ENCODE results near the gene SERPINA12.
"Not testable (repeated sequence)": the region's sequence is repeated elsewhere in the genome, so short reads cannot be mapped to it uniquely, and the experiment has no call there.

The SERPINA12 gene

DNA sequence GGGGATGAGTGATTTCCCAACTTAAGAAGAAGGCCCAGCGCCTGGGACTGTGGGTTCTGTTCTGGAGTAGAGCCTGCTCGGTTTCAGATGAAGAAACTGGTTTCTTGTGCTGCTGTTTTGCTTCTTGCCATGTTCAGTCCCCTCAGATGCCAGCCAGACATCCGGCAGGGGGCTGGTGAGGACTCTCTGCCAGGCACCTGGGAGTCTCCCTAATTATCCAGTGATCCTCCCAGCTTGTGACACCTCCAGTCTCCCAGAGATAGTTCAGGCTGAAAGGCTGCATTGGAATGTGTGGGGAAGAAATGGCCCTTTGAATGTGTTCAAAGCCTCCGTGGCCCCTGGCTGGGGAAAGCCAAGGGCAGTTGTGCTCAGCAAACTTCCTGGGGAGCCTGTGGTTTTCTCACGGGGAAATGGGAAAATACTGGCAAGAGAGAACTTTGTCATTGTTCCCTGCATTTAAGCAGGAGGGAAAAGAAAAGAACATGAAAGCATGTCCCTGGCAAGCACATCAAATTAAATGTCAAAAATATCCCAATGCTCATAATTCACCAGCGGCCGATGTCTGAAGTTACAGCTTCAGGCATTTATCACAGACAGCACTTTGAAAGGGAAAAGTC is 8.5 kb upstream of the SERPINA12 start:
- no peak overlapping the region for H3K9ac ChIP-seq
- no peaks in the 10 kb centered on the region for H3K27me3 ChIP-seq
- no peak overlapping the region for H3K4me2 ChIP-seq
- H3K4me3 ChIP-seq = no peak overlapping the region
- no peaks in the 10 kb centered on the region for H3K9me3 ChIP-seq
- no peaks in the 10 kb centered on the region for H3K36me3 ChIP-seq
- H3K27ac ChIP-seq = no peak overlapping the region
- H3K4me1 ChIP-seq = no peaks in the 10 kb centered on the region
- no peak for TF ChIP-seq Cebpa-rat (IDR thresholded peaks at IDR 0.05)
- no peaks in the 10 kb centered on the region for H4K20me1 ChIP-seq

DNA sequence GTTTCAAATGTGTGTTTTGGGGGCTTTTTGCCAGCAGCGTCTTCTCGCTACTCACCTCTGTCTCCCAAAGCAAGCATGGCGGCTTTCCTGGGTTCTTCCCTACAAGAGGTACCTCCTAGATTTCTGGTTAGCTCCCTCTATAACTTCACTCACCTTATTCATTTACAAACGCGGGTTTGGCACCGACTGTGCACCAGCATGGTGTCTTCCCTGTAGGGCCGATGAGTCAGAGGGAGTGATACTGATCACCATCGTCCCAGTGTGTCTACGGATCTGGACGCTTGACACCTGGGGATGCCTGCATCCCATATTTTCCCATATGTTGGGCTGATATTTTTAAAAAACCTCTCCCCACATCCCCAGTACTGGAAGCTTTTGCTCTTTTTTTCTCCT is 8.0 kb upstream of the SERPINA12 start:
- Histone ChIP-seq H3K27me3 (no peaks in the 10 kb centered on the region), H3K27ac (no peak overlapping the region), H3K4me2 (no peak overlapping the region), H3K4me3 (no peak overlapping the region), H3K4me1 (no peaks in the 10 kb centered on the region), H4K20me1 (no peaks in the 10 kb centered on the region), H3K9ac (no peak overlapping the region), H3K36me3 (no peaks in the 10 kb centered on the region), H3K9me3 (no peaks in the 10 kb centered on the region)
- TF ChIP-seq Cebpa-rat (IDR thresholded peaks at IDR 0.05) = no peak

DNA sequence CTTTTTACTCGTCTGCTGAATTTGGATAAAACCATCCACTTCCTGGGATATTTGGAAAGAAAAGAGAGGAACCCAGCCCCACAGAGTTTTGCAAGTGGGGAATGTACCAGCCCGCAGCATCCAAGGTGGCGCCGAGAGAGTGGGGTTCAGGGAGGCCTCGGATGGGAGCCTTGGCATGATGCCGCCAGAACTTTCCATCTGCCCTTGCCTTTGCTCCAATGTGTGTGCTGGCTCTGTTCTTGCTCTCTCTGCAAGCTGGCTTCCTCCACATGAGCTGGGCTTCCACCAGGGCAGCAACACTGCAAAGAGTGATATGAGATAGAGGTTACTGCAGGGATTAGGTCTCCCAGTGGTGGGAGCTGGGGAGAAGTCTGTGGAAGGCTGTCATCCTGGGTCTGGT is 6.6 kb upstream of the SERPINA12 start:
- Histone ChIP-seq H3K9me3 (no peaks in the 10 kb centered on the region), H3K36me3 (no peaks in the 10 kb centered on the region), H3K27ac (no peak overlapping the region), H3K9ac (no peak overlapping the region), H3K4me3 (no peak overlapping the region), H3K4me1 (no peaks in the 10 kb centered on the region), H3K4me2 (no peak overlapping the region), H3K27me3 (no peaks in the 10 kb centered on the region), H4K20me1 (no peaks in the 10 kb centered on the region)
- TF ChIP-seq Cebpa-rat (IDR thresholded peaks at IDR 0.05) = no peak

DNA sequence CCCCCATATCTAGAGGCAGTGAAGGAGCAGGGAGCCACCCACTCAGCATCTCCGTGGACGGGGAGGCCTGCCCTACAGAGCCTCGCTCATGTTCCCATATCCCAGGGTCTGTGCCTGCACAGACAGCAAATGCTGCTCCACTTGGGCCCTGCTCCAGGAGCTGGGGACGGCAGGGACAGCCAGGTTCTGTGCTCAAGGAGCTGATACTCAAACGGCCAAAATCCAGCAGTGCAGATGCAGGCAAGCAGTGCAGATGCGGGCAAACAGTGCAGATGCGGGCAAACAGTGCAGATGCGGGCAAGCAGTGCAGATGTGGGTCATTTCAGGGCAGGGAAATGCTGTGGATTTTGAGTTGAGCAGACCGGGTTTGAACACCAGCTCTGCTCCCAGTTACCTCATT is 6.2 kb upstream of the SERPINA12 start:
- H3K27ac ChIP-seq = no peak overlapping the region
- H3K4me2 ChIP-seq = no peak overlapping the region
- no peak for TF ChIP-seq Cebpa-rat (IDR thresholded peaks at IDR 0.05)
- no peaks in the 10 kb centered on the region for H3K9me3 ChIP-seq
- no peaks in the 10 kb centered on the region for H4K20me1 ChIP-seq
- H3K36me3 ChIP-seq = no peaks in the 10 kb centered on the region
- no peaks in the 10 kb centered on the region for H3K27me3 ChIP-seq
- no peak overlapping the region for H3K4me3 ChIP-seq
- H3K9ac ChIP-seq = no peak overlapping the region
- no peaks in the 10 kb centered on the region for H3K4me1 ChIP-seq

DNA sequence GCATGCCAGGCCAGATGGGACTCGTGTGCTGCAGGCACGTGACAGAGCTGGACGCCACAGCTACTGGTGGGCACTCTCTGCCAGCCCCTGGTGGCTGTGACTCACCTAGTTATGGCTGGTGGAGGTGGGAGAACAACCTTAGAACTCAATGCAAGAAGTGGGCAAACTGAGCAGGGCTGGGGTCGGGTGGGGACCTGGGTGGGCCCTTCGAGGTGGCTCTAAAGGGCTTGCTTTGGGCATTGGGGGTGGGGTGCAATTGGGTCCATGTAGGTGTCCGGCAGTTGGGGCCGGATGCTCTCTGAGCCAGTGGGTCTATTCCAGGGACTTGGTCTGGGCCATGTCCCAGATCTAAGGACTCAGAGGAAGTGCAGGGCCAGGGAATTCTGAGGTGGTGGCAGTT is 5.1 kb upstream of the SERPINA12 start:
- no peak for TF ChIP-seq Cebpa-rat (IDR thresholded peaks at IDR 0.05)
- Histone ChIP-seq H3K4me1 (no peaks in the 10 kb centered on the region), H3K36me3 (no peaks in the 10 kb centered on the region)

DNA sequence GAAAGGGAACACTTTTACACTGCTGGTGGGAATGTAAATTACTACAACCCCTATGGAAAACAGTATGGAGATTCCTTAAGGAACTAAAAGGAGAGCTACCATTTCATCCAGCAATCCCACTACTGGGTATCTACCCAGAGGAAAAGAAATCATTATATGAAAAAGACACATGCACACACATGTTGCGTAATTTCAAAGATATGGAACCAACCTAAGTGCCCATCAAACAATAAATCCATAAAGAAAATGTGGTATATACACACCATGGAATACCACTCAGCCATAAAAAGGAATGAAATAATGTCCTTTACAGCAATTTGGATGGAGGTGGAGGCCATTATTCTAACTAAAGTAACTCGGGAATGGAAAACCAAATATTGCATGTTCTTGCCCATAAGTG is 1.2 kb upstream of the SERPINA12 start:
- H3K27me3 ChIP-seq, H3K9ac ChIP-seq, H3K36me3 ChIP-seq, H3K27ac ChIP-seq, H4K20me1 ChIP-seq, H3K4me3 ChIP-seq, H3K4me1 ChIP-seq, H3K9me3 ChIP-seq, H3K4me2 ChIP-seq: not testable (repeated sequence)
- peak; percentile 34; the same call in 1 of the 2 replicates for TF ChIP-seq Cebpa-rat (IDR thresholded peaks at IDR 0.05)

More for the DNA sequence above, 5.1 kb upstream of the SERPINA12 start:
- no peak overlapping the region for H3K9ac ChIP-seq
- H3K4me2 ChIP-seq = no peak overlapping the region
- no peaks in the 10 kb centered on the region for H4K20me1 ChIP-seq
- H3K27ac ChIP-seq = no peak overlapping the region
- no peak overlapping the region for H3K4me3 ChIP-seq
- no peaks in the 10 kb centered on the region for H3K9me3 ChIP-seq
- no peaks in the 10 kb centered on the region for H3K27me3 ChIP-seq

DNA sequence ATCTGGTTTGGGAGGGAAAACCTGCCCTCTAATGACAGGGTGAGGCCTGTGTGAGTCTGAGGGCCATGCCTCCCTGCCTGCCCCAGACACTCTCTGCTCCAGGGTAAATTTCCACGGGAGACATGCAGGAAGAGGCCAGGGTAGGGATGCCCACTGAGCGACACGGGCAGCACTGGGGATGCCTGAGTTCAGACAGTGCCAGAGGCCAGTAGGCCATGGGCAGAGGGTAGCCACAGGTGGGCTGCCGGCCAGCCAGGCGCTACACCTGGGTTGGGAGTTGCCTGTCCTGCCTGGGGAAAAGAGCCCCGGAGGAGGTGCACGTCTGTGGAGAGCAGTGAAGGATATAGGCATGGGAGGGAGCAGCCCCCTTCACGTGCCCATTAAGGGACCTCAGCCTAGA is 3.6 kb downstream of the SERPINA12 start:
- Histone ChIP-seq H3K27me3 (no peaks in the 10 kb centered on the region), H3K9ac (no peak overlapping the region), H3K9me3 (no peaks in the 10 kb centered on the region), H3K4me1 (no peaks in the 10 kb centered on the region), H3K27ac (no peak overlapping the region), H3K4me2 (no peak overlapping the region), H3K36me3 (no peaks in the 10 kb centered on the region), H4K20me1 (no peaks in the 10 kb centered on the region), H3K4me3 (no peak overlapping the region)
- TF ChIP-seq Cebpa-rat (IDR thresholded peaks at IDR 0.05) = no peak

DNA sequence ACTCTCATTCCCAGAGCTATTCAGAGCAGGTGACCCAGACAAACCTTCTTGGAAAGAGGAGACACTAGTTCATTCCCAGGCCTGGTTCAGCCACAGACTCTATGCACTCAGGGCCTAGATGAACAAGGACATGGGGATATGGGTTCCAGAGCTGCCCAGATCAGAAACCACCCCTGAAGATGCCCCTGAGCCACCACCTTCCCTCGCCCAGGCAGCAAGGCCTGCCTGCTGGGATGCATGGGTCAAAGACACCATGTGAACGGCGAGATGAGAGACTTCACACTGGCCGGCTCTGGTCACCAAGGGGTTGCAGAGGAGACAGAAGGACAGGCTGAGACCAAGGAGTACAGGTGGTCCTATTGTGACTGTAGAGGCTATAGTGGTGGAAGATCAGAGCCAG is 4.1 kb downstream of the SERPINA12 start:
- no peaks in the 10 kb centered on the region for H3K4me1 ChIP-seq
- H3K9me3 ChIP-seq = no peaks in the 10 kb centered on the region
- no peak overlapping the region for H3K4me2 ChIP-seq
- H3K27me3 ChIP-seq = no peaks in the 10 kb centered on the region
- no peaks in the 10 kb centered on the region for H3K36me3 ChIP-seq
- no peak overlapping the region for H3K9ac ChIP-seq
- H4K20me1 ChIP-seq = no peaks in the 10 kb centered on the region
- H3K4me3 ChIP-seq = no peak overlapping the region
- no peak overlapping the region for H3K27ac ChIP-seq
- no peak for TF ChIP-seq Cebpa-rat (IDR thresholded peaks at IDR 0.05)

DNA sequence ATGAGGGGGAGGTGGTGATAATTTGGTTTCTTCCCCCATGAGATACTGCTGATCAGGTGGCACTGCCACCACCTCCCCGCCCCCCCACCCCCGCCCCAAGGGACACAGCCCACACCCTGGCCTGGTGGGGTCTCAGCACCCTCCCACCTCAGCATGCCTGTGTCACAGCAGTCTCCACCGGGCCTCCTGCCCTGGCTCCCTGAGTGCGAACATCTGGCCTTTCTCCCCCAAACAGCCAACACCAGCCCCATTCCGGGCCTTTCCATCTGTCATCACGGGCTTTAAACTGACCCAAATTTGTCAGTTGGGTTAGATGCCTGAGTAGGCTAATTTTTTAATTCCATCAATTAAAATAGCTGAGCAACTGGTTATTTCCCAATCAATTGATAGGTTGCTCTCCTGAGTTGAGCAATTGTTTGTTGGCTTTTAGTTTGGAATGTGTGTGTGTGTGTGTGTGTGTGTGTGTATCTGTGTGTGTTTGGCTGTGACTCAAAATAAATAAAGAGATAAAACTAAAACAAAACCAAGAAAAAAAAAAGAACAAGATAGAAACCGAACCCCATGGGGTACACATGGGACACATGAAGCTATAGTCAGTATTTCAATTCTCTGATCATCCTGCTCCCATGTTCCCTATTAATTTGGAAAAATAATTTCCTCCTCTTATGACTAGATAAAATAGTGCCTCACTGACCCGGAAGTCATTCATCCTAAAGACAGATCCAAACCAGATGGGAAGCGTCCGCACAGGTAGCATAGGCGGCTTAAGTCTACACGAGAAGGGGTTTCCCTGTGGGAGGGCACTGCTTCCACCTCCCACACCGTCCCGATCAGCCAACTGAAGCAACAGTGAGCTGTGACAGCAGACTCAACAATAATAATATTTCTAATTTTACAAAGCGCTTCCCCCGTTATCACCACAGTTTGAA is 7.4 kb downstream of the SERPINA12 start:
- H3K4me2 ChIP-seq = no peak overlapping the region
- no peak overlapping the region for H3K27ac ChIP-seq
- H3K9ac ChIP-seq = no peak overlapping the region
- H3K4me1 ChIP-seq = no peaks in the 10 kb centered on the region
- no peaks in the 10 kb centered on the region for H3K36me3 ChIP-seq
- no peaks in the 10 kb centered on the region for H4K20me1 ChIP-seq
- H3K9me3 ChIP-seq = no peaks in the 10 kb centered on the region
- H3K27me3 ChIP-seq = no peaks in the 10 kb centered on the region
- no peak for TF ChIP-seq Cebpa-rat (IDR thresholded peaks at IDR 0.05)
- no peak overlapping the region for H3K4me3 ChIP-seq

DNA sequence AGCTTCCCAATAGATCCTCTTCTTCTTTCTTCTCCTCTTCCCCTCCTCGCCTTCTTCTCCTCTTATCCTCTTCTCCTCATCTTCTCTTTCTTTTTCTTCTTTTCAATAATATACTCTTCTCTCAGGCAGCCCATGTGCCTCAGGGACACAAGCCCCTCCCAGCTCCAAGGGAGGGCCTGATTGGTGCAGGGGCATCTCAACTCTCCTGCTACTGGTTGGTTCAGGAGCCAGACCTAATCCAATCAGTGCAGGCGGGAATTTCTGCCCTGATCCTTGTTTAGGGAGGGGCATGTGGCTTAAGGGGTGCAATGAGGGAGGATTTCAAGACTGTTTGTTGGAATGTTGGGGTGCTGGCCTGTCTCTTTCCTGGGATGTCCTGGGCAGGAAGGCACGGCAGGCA is 9.0 kb downstream of the SERPINA12 start:
- no peak overlapping the region for H3K9ac ChIP-seq
- H3K9me3 ChIP-seq = no peaks in the 10 kb centered on the region
- no peaks in the 10 kb centered on the region for H3K4me1 ChIP-seq
- H3K27me3 ChIP-seq = no peaks in the 10 kb centered on the region
- no peak for TF ChIP-seq Cebpa-rat (IDR thresholded peaks at IDR 0.05)
- no peak overlapping the region for H3K4me2 ChIP-seq
- H3K4me3 ChIP-seq = no peak overlapping the region
- no peaks in the 10 kb centered on the region for H3K36me3 ChIP-seq
- no peak overlapping the region for H3K27ac ChIP-seq
- no peaks in the 10 kb centered on the region for H4K20me1 ChIP-seq
